HCT116 (cell line): ENCODE measurements around the gene TUBB4B. TPM values are rescaled to one million over a fixed set of nuclear protein-coding genes. Genes with fewer than 3 reads are reported as not detected.

Experiments
- ATAC-seq: fragments of 200-7000 bp; cut with Tn5 transposase; 2 replicates; pipeline ENCODE4 v1.9.1; 2020; ENCODE audit warnings: mild to moderate bottlenecking, moderate library complexity
- BruUV-seq: library from RNA; stranded (reverse); fragments of 400-500 nt; replicated peaks from 2 replicates; lab custom pipeline; 2021; lab: Mats Ljungman, UMichigan
- CTCF ChIA-PET: fragments of 300-600 bp; sonication (Branson Sonifier 250); formaldehyde crosslinking; loops from one replicate; lab custom pipeline; 2021; ENCODE audit warnings: antibody characterized with exemption; lab: Charles Lee
- POLR2A ChIA-PET: fragments of 300-600, 350-600 bp; sonication (Branson Sonifier 250); formaldehyde crosslinking; loops from one replicate; lab custom pipeline; 2021; ENCODE audit warnings: antibody characterized with exemption; lab: Charles Lee
- RAD21 ChIA-PET, 2 experiments: fragments of 300-600 bp; sonication (Branson Sonifier 250); formaldehyde crosslinking; loops; one replicate each; lab custom pipeline; 2023; ENCODE audit warnings: low total read pairs in 2 of 2; ENCODE audit not compliant: uncharacterized antibody in 2 of 2, unreplicated experiment in 2 of 2, low non-redundant PET in 1 of 2; lab: Charles Lee
- DNase-seq: peaks from one replicate; pipeline ENCODE4 v3.0.0-alpha.2; 2010; ENCODE audit warnings: low read depth, low spot score
- H2AFZ ChIP-seq: fragments of 200-600 bp; shearing (Covaris generic), sonication (generic); 2 replicates; pipeline ENCODE4 v1.6.1; 2017; ENCODE audit warnings: low read depth, mixed run types, mixed read lengths, antibody characterized with exemption, low read length; ENCODE audit not compliant: poor library complexity, severe bottlenecking
- H3K27ac ChIP-seq: 2 replicates; pipeline ENCODE4 v1.5.1; 2012; ENCODE audit warnings: low read depth, low read length
- H3K27me3 ChIP-seq: fragments of 200-600 bp; sonication (generic); 2 replicates; pipeline ENCODE4 v1.6.1; 2016; ENCODE audit warnings: mixed run types, low read length, mixed read lengths; ENCODE audit not compliant: insufficient read depth
- H3K36me3 ChIP-seq, 2 experiments: fragments of 200-500 bp in 1 of 2; fragments of 200-600 bp in 1 of 2; sonication (Bioruptor generic) in 1 of 2; sonication (generic) in 1 of 2; 2 replicates each; pipeline versions ENCODE4 v1.5.1 to v1.6.1; 2014 to 2016; ENCODE audit warnings: low read length in 2 of 2, inconsistent platforms in 1 of 2, mixed read lengths in 1 of 2, mixed run types in 1 of 2; ENCODE audit not compliant: insufficient read depth in 2 of 2, control insufficient read depth in 1 of 2
- H3K4me1 ChIP-seq, 2 experiments: fragments of 200-600 bp in 1 of 2; sonication (generic) in 1 of 2; 2 replicates each; pipeline versions ENCODE4 v1.5.1 to v1.6.1; 2012 to 2017; ENCODE audit warnings: low read length in 2 of 2, inconsistent platforms in 1 of 2, mild to moderate bottlenecking in 1 of 2, mixed read lengths in 1 of 2, mixed run types in 1 of 2, moderate library complexity in 1 of 2; ENCODE audit not compliant: insufficient read depth in 2 of 2, control insufficient read depth in 1 of 2
- H3K4me2 ChIP-seq: fragments of 200-600 bp; sonication (generic); 2 replicates; pipeline ENCODE4 v1.6.1; 2017; ENCODE audit warnings: mixed run types, low read length, mixed read lengths
- H3K4me3 ChIP-seq, 2 experiments: fragments of 200-600 bp in 1 of 2; sonication (generic) in 1 of 2; replicated peaks in 1 of 2; 2 replicates each; pipeline ENCODE4 v1.5.1; 2011 to 2016; ENCODE audit warnings: low read length in 2 of 2, control low read depth in 1 of 2, low read depth in 1 of 2, mild to moderate bottlenecking in 1 of 2, mixed read lengths in 1 of 2, mixed run types in 1 of 2
- H3K79me2 ChIP-seq: fragments of 200-600 bp; sonication (generic); 2 replicates; pipeline ENCODE4 v1.6.1; 2017; ENCODE audit warnings: mild to moderate bottlenecking, mixed run types, low read length, moderate library complexity, mixed read lengths; ENCODE audit not compliant: insufficient read depth
- H3K9ac ChIP-seq: fragments of 200-600 bp; sonication (generic); 2 replicates; pipeline ENCODE4 v1.6.1; 2016; ENCODE audit warnings: low read length, mixed read lengths
- H3K9me2 ChIP-seq: fragments of 200-600 bp; sonication (generic), shearing (Covaris generic); 2 replicates; pipeline ENCODE4 v1.6.1; 2017; ENCODE audit warnings: mixed run types, mild to moderate bottlenecking, moderate library complexity; ENCODE audit not compliant: insufficient read depth
- H3K9me3 ChIP-seq, 2 experiments: fragments of 200-500 bp in 1 of 2; fragments of 200-600 bp in 1 of 2; sonication (Bioruptor generic) in 1 of 2; sonication (generic) in 1 of 2; 2 replicates each; pipeline ENCODE4 v1.6.1; 2014 to 2017; ENCODE audit warnings: low read length in 2 of 2, mixed read lengths in 2 of 2, inconsistent platforms in 1 of 2, low read depth in 1 of 2, mild to moderate bottlenecking in 1 of 2, mixed run types in 1 of 2, moderate library complexity in 1 of 2; ENCODE audit not compliant: control insufficient read depth in 1 of 2, insufficient read depth in 1 of 2
- H4K20me1 ChIP-seq: fragments of 200-600 bp; sonication (generic), shearing (Covaris generic); 2 replicates; pipeline ENCODE4 v1.6.1; 2017; ENCODE audit warnings: mixed run types, mild to moderate bottlenecking, moderate library complexity; ENCODE audit not compliant: insufficient read depth
- CBX3 ChIP-seq: IDR thresholded peaks from 2 replicates; pipeline ENCODE4 v1.6.1; 2012; ENCODE audit warnings: low read depth
- CTCF ChIP-seq, 3 experiments: fragments of 200-600 bp in 1 of 3; sonication (generic) in 1 of 3; IDR thresholded peaks in 2 of 3; conservative IDR thresholded peaks in 1 of 3; 2 replicates each; pipeline ENCODE4 v1.5.1; 2012 to 2017; ENCODE audit warnings: low read depth in 2 of 3, low read length in 2 of 3, antibody characterized with exemption in 1 of 3, borderline replicate concordance in 1 of 3, control low read depth in 1 of 3, mild to moderate bottlenecking in 1 of 3, mixed read lengths in 1 of 3, mixed run types in 1 of 3, moderate library complexity in 1 of 3; ENCODE audit not compliant: insufficient read depth in 1 of 3
- EGR1 ChIP-seq: IDR thresholded peaks from 2 replicates; pipeline ENCODE4 v1.6.1; 2012; ENCODE audit warnings: low read depth
- ELF1 ChIP-seq: IDR thresholded peaks from 2 replicates; pipeline ENCODE4 v1.6.1; 2012; ENCODE audit warnings: low read depth, borderline replicate concordance
- EZH2 ChIP-seq: fragments of 200-600 bp; sonication (generic); IDR thresholded peaks from 2 replicates; pipeline ENCODE4 v1.6.1; 2017; ENCODE audit warnings: antibody characterized with exemption, mixed run types
- EZH2phosphoT487 ChIP-seq: fragments of 200-600 bp; IDR thresholded peaks from 2 replicates; pipeline ENCODE4 v1.6.1; 2018; ENCODE audit warnings: antibody characterized with exemption, borderline replicate concordance
- FOSL1 ChIP-seq: IDR thresholded peaks from 2 replicates; pipeline ENCODE4 v1.6.1; 2012; ENCODE audit warnings: low read depth
- POLR2AphosphoS5 ChIP-seq: IDR thresholded peaks from 2 replicates; pipeline ENCODE4 v1.6.1; 2011; ENCODE audit warnings: mild to moderate bottlenecking, low read depth, low read length, moderate library complexity
- RAD21 ChIP-seq: IDR thresholded peaks from 2 replicates; pipeline ENCODE4 v1.6.1; 2012; ENCODE audit warnings: low read depth, mild to moderate bottlenecking
- SP1 ChIP-seq: IDR thresholded peaks from 2 replicates; pipeline ENCODE4 v1.6.1; 2012; ENCODE audit warnings: low read depth
- SRF ChIP-seq: IDR thresholded peaks from 2 replicates; pipeline ENCODE4 v1.6.1; 2012; ENCODE audit warnings: low read depth
- TCF7L2 ChIP-seq: IDR thresholded peaks from 2 replicates; pipeline ENCODE4 v1.7.0; 2011; ENCODE audit warnings: borderline replicate concordance, inconsistent platforms; ENCODE audit not compliant: insufficient read depth, insufficient read length; ENCODE audit errors: extremely low read depth
- YY1 ChIP-seq: IDR thresholded peaks from 2 replicates; pipeline ENCODE4 v1.6.1; 2011; ENCODE audit warnings: low read length, low read depth, moderate library complexity, mild to moderate bottlenecking; ENCODE audit not compliant: insufficient replicate concordance; ENCODE audit errors: extremely low read depth
- ZFX ChIP-seq: fragments of 450-650 bp; IDR thresholded peaks from 2 replicates; pipeline ENCODE4 v1.6.1; 2017
- ZNF274 ChIP-seq: fragments of 200-500 bp; sonication (Bioruptor generic); IDR thresholded peaks from 2 replicates; pipeline ENCODE4 v1.6.1; 2014; ENCODE audit warnings: mild to moderate bottlenecking, low read depth, low read length, inconsistent platforms
- intact Hi-C: fragments of 100-400 bp; cut with micrococcal nuclease; formaldehyde crosslinking; loops from 2 replicates; pipeline ENCODE4 v1.10.0; 2022
- total RNA-seq: library from RNA; stranded (reverse); gene quantifications from one replicate; pipeline ENCODE4 v1.2.1, GENCODE V29; 2021; ENCODE audit not compliant: unreplicated experiment
- TF ChIP-seq, protein P1 (sequence below): IDR thresholded peaks from 2 replicates; pipeline ENCODE4 v1.6.1; 2011; ENCODE audit warnings: mild to moderate bottlenecking, low read length, moderate library complexity; ENCODE audit not compliant: insufficient replicate concordance; ENCODE audit errors: extremely low read depth
- TF ChIP-seq, protein P2 (sequence below): IDR thresholded peaks from 2 replicates; pipeline ENCODE4 v1.6.1; 2012
- TF ChIP-seq, protein P3 (sequence below): IDR thresholded peaks from 2 replicates; pipeline ENCODE4 v1.6.1; 2012

Gene TUBB4B
- total RNA-seq, 1 experiment from 2014 or later: 502 TPM

- peaks cover 8 to 20% of the 10 kb centered on the region in 2 experiments; a peak in 3 of 4 replicates for H3K36me3 ChIP-seq
- no peak for TF ChIP-seq POLR2AphosphoS5
- TF ChIP-seq, protein P1, sequence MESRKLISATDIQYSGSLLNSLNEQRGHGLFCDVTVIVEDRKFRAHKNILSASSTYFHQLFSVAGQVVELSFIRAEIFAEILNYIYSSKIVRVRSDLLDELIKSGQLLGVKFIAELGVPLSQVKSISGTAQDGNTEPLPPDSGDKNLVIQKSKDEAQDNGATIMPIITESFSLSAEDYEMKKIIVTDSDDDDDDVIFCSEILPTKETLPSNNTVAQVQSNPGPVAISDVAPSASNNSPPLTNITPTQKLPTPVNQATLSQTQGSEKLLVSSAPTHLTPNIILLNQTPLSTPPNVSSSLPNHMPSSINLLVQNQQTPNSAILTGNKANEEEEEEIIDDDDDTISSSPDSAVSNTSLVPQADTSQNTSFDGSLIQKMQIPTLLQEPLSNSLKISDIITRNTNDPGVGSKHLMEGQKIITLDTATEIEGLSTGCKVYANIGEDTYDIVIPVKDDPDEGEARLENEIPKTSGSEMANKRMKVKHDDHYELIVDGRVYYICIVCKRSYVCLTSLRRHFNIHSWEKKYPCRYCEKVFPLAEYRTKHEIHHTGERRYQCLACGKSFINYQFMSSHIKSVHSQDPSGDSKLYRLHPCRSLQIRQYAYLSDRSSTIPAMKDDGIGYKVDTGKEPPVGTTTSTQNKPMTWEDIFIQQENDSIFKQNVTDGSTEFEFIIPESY: no peak
- TF ChIP-seq RAD21: no peak
- TF ChIP-seq EZH2: no peak
- no peak for TF ChIP-seq CTCF (IDR thresholded peaks at IDR 0.05 in 2 of 3, conservative IDR thresholded peaks at IDR 0.05 in 1 of 3; ENCODE audit: borderline replicate concordance in 1 of 3, insufficient read depth in 1 of 3, low read depth in 2 of 3, low read length in 2 of 3)
- TF ChIP-seq SRF: no peak
- TF ChIP-seq EZH2phosphoT487: no peak
- TF ChIP-seq EGR1: no peak
- TF ChIP-seq ELF1: no peak
- TF ChIP-seq FOSL1: no peak
- TF ChIP-seq YY1: no peak
- no peak for TF ChIP-seq ZNF274
- no peak for TF ChIP-seq ZFX
- TF ChIP-seq, protein P2, sequence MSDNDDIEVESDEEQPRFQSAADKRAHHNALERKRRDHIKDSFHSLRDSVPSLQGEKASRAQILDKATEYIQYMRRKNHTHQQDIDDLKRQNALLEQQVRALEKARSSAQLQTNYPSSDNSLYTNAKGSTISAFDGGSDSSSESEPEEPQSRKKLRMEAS: no peak
- TF ChIP-seq SP1: no peak
- no peak for TF ChIP-seq CBX3
- TF ChIP-seq TCF7L2: no peak
- TF ChIP-seq, protein P3, sequence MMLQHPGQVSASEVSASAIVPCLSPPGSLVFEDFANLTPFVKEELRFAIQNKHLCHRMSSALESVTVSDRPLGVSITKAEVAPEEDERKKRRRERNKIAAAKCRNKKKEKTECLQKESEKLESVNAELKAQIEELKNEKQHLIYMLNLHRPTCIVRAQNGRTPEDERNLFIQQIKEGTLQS: no peak
- RAD21 ChIA-PET: no interaction called here
- intact Hi-C loops: no loop called here
- POLR2A ChIA-PET: interaction anchor here (0.7 kb wide), 1 partner anchor 206 kb away, joined by 4 read pairs; no protein-coding TSS in a partner anchor
- CTCF ChIA-PET: interaction anchor here (1.2 kb wide), 1 partner anchor 14 kb away, joined by 3 read pairs; no protein-coding TSS in a partner anchor
- H3K9me3 ChIP-seq: no peaks in the 10 kb centered on the region
- peaks cover 5% of the 10 kb centered on the region for H3K79me2 ChIP-seq
- H3K27me3 ChIP-seq: no peaks in the 10 kb centered on the region
- ATAC-seq (no peak), DNase-seq (no peak)
- peaks cover 31 to 38% of the 10 kb centered on the region in 2 experiments for H3K4me1 ChIP-seq
- H3K4me2 ChIP-seq: no peak overlapping the region
- H3K27ac ChIP-seq: no peak overlapping the region; the same call in 1 of the 2 replicates
- H2AFZ ChIP-seq: no peak overlapping the region
- H3K9me2 ChIP-seq: no peaks in the 10 kb centered on the region
- H3K9ac ChIP-seq: no peak overlapping the region
- BruUV-seq: no TSS peak
- no peak overlapping the region for H3K4me3 ChIP-seq
- no peaks in the 10 kb centered on the region for H4K20me1 ChIP-seq
These were observed 32.0 kb downstream of the TUBB4B start for GRCh38 chr9:137273095-137273490.
